Thoracic aorta (tissue), 2 donors: Measurements from ENCODE around the gene ABHD14A. TPM values are rescaled to one million over a fixed set of nuclear protein-coding genes. Genes with fewer than 3 reads are reported as not detected.

ENCODE experiments used
- ATAC-seq: fragments of 150-250 bp; one replicate; pipeline ENCODE4 v1.8.0; 2017; ENCODE audit warnings: low read depth; ENCODE audit not compliant: insufficient number of reproducible peaks, low FRiP score
- DNase-seq: peaks from one replicate; pipeline ENCODE4 v3.0.0-alpha.2; 2020; ENCODE audit warnings: low spot score
- H3K27ac ChIP-seq, 2 donors: fragments of 200-600 bp; sonication (generic); 1 replicate in 1 of 2; 2 replicates in 1 of 2; pipeline ENCODE4 v1.5.1; 2016; ENCODE audit warnings: mild to moderate bottlenecking in 2 of 2, moderate library complexity in 2 of 2
- H3K27me3 ChIP-seq: fragments of 200-600 bp; sonication (generic); replicated peaks from 2 replicates; pipeline ENCODE4 v1.6.0; 2016; ENCODE audit warnings: mild to moderate bottlenecking; ENCODE audit not compliant: insufficient read depth
- H3K36me3 ChIP-seq: fragments of 200-600 bp; sonication (generic); one replicate; pipeline ENCODE4 v1.5.1; 2016
- H3K4me1 ChIP-seq, 2 donors: fragments of 200-600 bp; sonication (generic); 1 replicate in 1 of 2; 2 replicates in 1 of 2; pipeline versions ENCODE4 v1.5.1 to v1.6.0; 2016; ENCODE audit warnings: low read depth in 2 of 2, mild to moderate bottlenecking in 1 of 2; ENCODE audit not compliant: control insufficient read depth in 1 of 2
- H3K4me3 ChIP-seq: fragments of 200-600 bp; sonication (generic); 2 replicates; pipeline ENCODE4 v1.5.1; 2016; ENCODE audit warnings: mild to moderate bottlenecking
- H3K9me3 ChIP-seq: fragments of 200-600 bp; sonication (generic); 2 replicates; pipeline ENCODE4 v1.5.1; 2016
- total RNA-seq, 2 donors: library from RNA; depleted of rRNA; stranded (reverse); fragments of >200 nt; gene quantifications; one replicate each; pipeline versions ENCODE4 v1.1.0 to v1.2.3, GENCODE V29; 2016
- TF ChIP-seq, protein P1 (sequence below): fragments of 200-600 bp; sonication (generic); IDR thresholded peaks from one replicate; pipeline ENCODE4 v1.5.1; 2019; ENCODE audit warnings: antibody characterized with exemption

Gene ABHD14A
- total RNA-seq, 2 donors from 2014 or later, result 9.7 to 24.0 TPM

DNA sequence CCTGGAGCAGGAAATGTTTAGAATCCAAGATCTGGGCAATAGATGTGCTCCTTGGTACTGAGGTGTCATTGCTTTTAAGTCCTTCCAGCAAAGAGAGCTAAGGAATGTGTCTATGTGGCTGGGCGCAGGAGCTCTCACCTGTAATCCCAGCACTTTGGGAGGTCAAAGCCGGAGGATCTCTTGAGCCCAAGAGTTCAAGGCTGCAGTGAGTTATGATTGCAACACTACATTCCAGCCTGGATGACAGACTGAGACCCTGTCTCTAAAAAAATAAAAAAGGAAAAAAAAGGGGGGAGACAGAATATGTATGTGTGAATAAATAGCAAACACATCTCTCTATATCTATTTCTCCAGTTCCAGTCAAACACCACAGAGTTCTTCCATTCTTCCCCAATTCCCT lies 24.0 kb upstream of the ABHD14A start:
- Histone ChIP-seq H3K27me3 (no peaks in the 10 kb centered on the region), H3K4me1 (peaks cover 0 to 8% of the 10 kb centered on the region in 2 donors), H3K27ac (no peak overlapping the region), H3K4me3 (no peak overlapping the region), H3K9me3 (no peaks in the 10 kb centered on the region), H3K36me3 (no peaks in the 10 kb centered on the region)
- TF ChIP-seq, protein P1, sequence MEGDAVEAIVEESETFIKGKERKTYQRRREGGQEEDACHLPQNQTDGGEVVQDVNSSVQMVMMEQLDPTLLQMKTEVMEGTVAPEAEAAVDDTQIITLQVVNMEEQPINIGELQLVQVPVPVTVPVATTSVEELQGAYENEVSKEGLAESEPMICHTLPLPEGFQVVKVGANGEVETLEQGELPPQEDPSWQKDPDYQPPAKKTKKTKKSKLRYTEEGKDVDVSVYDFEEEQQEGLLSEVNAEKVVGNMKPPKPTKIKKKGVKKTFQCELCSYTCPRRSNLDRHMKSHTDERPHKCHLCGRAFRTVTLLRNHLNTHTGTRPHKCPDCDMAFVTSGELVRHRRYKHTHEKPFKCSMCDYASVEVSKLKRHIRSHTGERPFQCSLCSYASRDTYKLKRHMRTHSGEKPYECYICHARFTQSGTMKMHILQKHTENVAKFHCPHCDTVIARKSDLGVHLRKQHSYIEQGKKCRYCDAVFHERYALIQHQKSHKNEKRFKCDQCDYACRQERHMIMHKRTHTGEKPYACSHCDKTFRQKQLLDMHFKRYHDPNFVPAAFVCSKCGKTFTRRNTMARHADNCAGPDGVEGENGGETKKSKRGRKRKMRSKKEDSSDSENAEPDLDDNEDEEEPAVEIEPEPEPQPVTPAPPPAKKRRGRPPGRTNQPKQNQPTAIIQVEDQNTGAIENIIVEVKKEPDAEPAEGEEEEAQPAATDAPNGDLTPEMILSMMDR, result no peak
- ATAC-seq (no peak), DNase-seq (no peak)

DNA sequence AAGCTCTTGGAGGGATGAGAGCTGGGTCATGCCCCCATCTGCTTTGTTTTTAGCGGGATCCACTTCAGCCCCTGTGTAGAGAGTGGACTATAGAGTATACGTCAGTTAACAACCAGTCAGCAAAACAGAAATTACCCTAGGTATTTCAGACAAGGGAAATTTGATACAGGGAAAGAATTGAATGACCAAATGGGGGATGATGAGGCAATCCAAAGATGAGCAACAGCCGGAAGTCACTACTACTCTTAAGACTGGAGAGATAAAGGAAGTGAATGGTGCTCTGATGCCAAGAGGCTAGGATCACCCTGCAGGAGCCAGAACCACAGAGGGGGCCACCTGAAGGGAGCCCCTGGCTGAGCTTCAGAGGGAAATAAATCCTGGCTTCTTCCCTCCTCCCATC lies 21.4 kb upstream of the ABHD14A start:
- Histone ChIP-seq H3K36me3 (no peaks in the 10 kb centered on the region), H3K4me3 (no peak overlapping the region), H3K27ac (no peak overlapping the region), H3K9me3 (no peaks in the 10 kb centered on the region), H3K27me3 (no peaks in the 10 kb centered on the region), H3K4me1 (peaks cover 3 to 17% of the 10 kb centered on the region in 2 donors)
- ATAC-seq (no peak), DNase-seq (no peak)
- TF ChIP-seq, protein P1, result no peak

DNA sequence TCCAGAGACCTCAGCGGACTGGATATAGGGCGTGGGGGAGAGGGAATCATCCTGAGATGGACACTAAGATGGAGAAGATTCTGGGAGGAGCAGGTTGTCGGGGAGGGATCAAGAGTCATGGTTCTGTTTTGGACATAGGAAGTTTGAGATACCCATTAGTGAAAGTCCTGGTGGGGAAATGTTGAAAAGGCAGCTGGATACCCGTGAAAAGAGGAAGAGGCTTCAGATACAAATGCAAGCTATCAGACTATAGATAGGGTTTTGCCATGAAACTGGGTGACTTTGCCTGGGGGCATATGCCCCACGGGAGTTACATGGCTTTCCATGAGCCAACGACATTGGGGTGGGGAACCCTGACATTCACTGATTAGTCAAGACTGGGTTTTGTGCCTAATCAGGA lies 20.8 kb upstream of the ABHD14A start:
- TF ChIP-seq, protein P1, result no peak
- no peaks in the 10 kb centered on the region for H3K27me3 ChIP-seq
- peaks cover 3 to 17% of the 10 kb centered on the region in 2 donors for H3K4me1 ChIP-seq
- ATAC-seq (no peak), DNase-seq (no peak)
- peaks cover 6% of the 10 kb centered on the region for H3K36me3 ChIP-seq
- H3K4me3 ChIP-seq, result no peak overlapping the region
- H3K27ac ChIP-seq, result no peak overlapping the region
- H3K9me3 ChIP-seq, result no peaks in the 10 kb centered on the region

DNA sequence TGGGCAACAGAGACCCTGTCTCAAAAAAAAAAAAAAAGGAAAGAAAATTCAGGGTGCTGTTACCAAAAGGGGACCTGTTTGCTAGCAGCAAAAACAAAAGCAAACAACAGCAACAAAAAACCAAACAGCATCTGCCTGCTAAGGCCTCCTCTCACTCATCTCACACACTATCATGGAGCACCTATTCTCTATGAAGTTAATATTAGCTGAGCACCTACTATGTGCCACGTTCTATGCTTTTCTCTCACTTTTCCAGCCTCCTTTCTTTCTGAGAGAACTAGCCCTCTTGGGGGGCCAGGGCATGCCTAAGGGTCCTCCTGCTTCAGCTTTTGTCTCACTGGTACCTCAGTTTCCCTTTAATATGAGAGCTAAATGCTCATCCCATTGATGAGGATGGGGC lies 20.2 kb upstream of the ABHD14A start:
- TF ChIP-seq, protein P1, result no peak
- Histone ChIP-seq H3K9me3 (no peaks in the 10 kb centered on the region), H3K4me3 (no peak overlapping the region), H3K27me3 (no peaks in the 10 kb centered on the region), H3K4me1 (peaks cover 3 to 17% of the 10 kb centered on the region in 2 donors), H3K27ac (no peak overlapping the region), H3K36me3 (peaks cover 10% of the 10 kb centered on the region)
- no peak for ATAC-seq
- DNase-seq, result no peak

DNA sequence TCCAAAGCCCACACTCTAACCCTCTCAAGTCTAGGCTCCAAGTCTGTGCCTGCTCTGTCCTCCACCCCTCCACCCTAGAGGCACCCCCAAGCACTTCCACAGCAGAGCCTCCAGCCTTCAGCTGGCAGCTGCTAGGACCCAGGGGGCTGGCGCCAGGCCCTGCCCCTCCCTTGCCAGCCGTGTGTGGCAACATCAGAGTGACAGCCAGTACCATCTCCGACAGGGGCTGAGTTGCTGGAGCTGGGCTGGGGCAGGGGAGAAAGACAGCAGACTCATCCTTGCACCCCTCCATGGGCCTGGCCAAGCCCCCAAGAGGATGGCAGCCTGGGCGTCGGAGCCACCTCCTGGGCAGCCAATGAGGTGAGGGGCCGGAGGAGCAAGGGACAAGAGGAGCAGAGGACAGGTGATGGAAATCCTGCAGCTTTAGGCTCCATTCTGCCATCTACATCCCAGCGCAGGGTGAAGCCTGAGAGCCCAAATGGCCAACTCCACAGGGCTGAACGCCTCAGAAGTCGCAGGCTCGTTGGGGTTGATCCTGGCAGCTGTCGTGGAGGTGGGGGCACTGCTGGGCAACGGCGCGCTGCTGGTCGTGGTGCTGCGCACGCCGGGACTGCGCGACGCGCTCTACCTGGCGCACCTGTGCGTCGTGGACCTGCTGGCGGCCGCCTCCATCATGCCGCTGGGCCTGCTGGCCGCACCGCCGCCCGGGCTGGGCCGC lies 19.5 kb upstream of the ABHD14A start, which contains the start of gene GPR62:
GPR62 (plus strand) TSS at position 207 of the 718 bp plus-strand sequence; CDS start at position 479, 272 bp downstream.
- TF ChIP-seq, protein P1, result no peak
- H3K36me3 ChIP-seq, result peaks cover 16% of the 10 kb centered on the region
- no peak for ATAC-seq
- peak within 1 kb of the TSS; percentile 70 for H3K4me3 ChIP-seq
- peaks cover 3 to 17% of the 10 kb centered on the region in 2 donors for H3K4me1 ChIP-seq
- no peaks in the 10 kb centered on the region for H3K9me3 ChIP-seq
- H3K27ac ChIP-seq, result peak within 1 kb of the TSS; percentile 77 to 78
- no peak for DNase-seq
- no peaks in the 10 kb centered on the region for H3K27me3 ChIP-seq
